CD4-positive, alpha-beta memory T cell (primary cell): ENCODE results near the gene CNOT6L. TPM values are rescaled to one million over a fixed set of nuclear protein-coding genes. Genes with fewer than 3 reads are reported as not detected.

Source experiments
- CTCF ChIA-PET: fragments of 350-600 bp; sonication (Branson Sonifier 250); formaldehyde crosslinking; loops from one replicate; lab custom pipeline; 2021; ENCODE audit warnings: inconsistent platforms; ENCODE audit not compliant: partially characterized antibody; lab: Charles Lee
- POLR2A ChIA-PET: fragments of 350-600 bp; sonication (Branson Sonifier 250); formaldehyde crosslinking; loops from one replicate; lab custom pipeline; 2021; ENCODE audit not compliant: partially characterized antibody; lab: Charles Lee
- DNase-seq, 5 donors: peaks; one replicate each; pipeline versions ENCODE4 v3.0.0 to v3.0.0-alpha.2; 2020 to 2022; ENCODE audit warnings: mixed read lengths in 1 of 5
- H3K27ac ChIP-seq: one replicate; pipeline ENCODE4 v1.7.0; 2013; ENCODE audit warnings: low read depth, low read length
- H3K27me3 ChIP-seq: 2 replicates; pipeline ENCODE4 v1.7.0; 2013; ENCODE audit warnings: mild to moderate bottlenecking, low read length, moderate library complexity; ENCODE audit not compliant: insufficient read depth
- H3K36me3 ChIP-seq: 2 replicates; pipeline ENCODE4 v1.7.0; 2013; ENCODE audit warnings: mild to moderate bottlenecking, low read length, moderate library complexity; ENCODE audit not compliant: insufficient read depth
- H3K4me1 ChIP-seq: 2 replicates; pipeline ENCODE4 v1.7.0; 2013; ENCODE audit warnings: mild to moderate bottlenecking, low read length, moderate library complexity; ENCODE audit not compliant: insufficient read depth
- H3K4me3 ChIP-seq, 2 donors: one replicate each; pipeline ENCODE4 v1.7.0; 2013; ENCODE audit warnings: low read length in 2 of 2, mild to moderate bottlenecking in 1 of 2
- H3K9me3 ChIP-seq, 2 donors: one replicate each; pipeline ENCODE4 v1.7.0; 2013; ENCODE audit warnings: low read length in 2 of 2, control low read depth in 1 of 2; ENCODE audit not compliant: control insufficient read depth in 1 of 2
- H3K27ac Mint-ChIP-seq, 7 donors: one replicate each; pipeline ENCODE4 v1.8.0; 2020 to 2021; ENCODE audit warnings: mixed read lengths in 7 of 7, mild to moderate bottlenecking in 6 of 7, inconsistent platforms in 3 of 7, moderate library complexity in 3 of 7
- H3K27me3 Mint-ChIP-seq, 2 donors: one replicate each; pipeline ENCODE4 v1.8.0; 2020 to 2021; ENCODE audit warnings: mixed read lengths in 2 of 2
- H3K36me3 Mint-ChIP-seq, 2 donors: one replicate each; pipeline ENCODE4 v1.8.0; 2020 to 2021; ENCODE audit warnings: mixed read lengths in 2 of 2, inconsistent platforms in 1 of 2, mild to moderate bottlenecking in 1 of 2
- H3K4me1 Mint-ChIP-seq, 4 donors: one replicate each; pipeline ENCODE4 v1.8.0; 2020 to 2021; ENCODE audit warnings: mixed read lengths in 4 of 4, mild to moderate bottlenecking in 1 of 4
- H3K4me3 Mint-ChIP-seq, 8 donors: one replicate each; pipeline ENCODE4 v1.8.0; 2020 to 2021; ENCODE audit warnings: mixed read lengths in 8 of 8, mild to moderate bottlenecking in 7 of 8, moderate library complexity in 6 of 8, inconsistent platforms in 3 of 8
- H3K9me3 Mint-ChIP-seq, 8 donors: one replicate each; pipeline ENCODE4 v1.8.0; 2020 to 2021; ENCODE audit warnings: mixed read lengths in 8 of 8, mild to moderate bottlenecking in 5 of 8, inconsistent platforms in 3 of 8, moderate library complexity in 1 of 8
- intact Hi-C: fragments of 100-400 bp; cut with micrococcal nuclease; formaldehyde crosslinking; loops from one replicate; pipeline ENCODE4 v1.15.1; 2023
- polyA plus RNA-seq, 2 donors: library from polyadenylated mRNA; unstranded; fragments of 300-500 nt; fragmentation: Illumina TruSeq; gene quantifications; one replicate each; pipeline ENCODE4 v1.2.3, GENCODE V29; 2021
- total RNA-seq, 2 experiments: library from RNA; stranded (reverse); gene quantifications; one replicate each; pipeline ENCODE4 v1.2.3, GENCODE V29; 2021

Gene CNOT6L
- total and polyA plus RNA-seq, 4 experiments from 2014 or later: 34.3 to 225 (median 126) TPM

- peak; percentile 64 to 82 (median 73) for DNase-seq
Measured at GRCh38 chr4:77821775-77822174, 2.6 kb upstream of the CNOT6L start.

GRCh38 chr4:77820649-77821561 is 1.7 kb upstream of the CNOT6L start:
- POLR2A ChIA-PET: interaction anchor here (0.9 to 10.2 kb wide), 36 partner anchors 7 to 745 kb away, joined by 3 to 908 read pairs (median 4); partner anchors contain the start of genes CCNI and MRPL1

More at GRCh38 chr4:77821775-77822174, 2.6 kb upstream of the CNOT6L start:
- intact Hi-C loops: loop anchor here (10.0 kb wide), 1 partner anchor 747 kb away; the partner anchor contains the start of gene CCNI
- H3K36me3 Mint-ChIP-seq: peaks cover 4 to 28% of the 10 kb centered on the region in 2 donors
- peaks cover 29 to 67% (median 45%) of the 10 kb centered on the region in 4 donors for H3K4me1 Mint-ChIP-seq
- Histone ChIP-seq H3K27ac (peak overlapping the region; percentile 98), H3K4me3 (peak overlapping the region in 1 of 2 donors; percentile 80), H3K36me3 (no peaks in the 10 kb centered on the region), H3K27me3 (no peaks in the 10 kb centered on the region), H3K4me1 (peaks cover 62% of the 10 kb centered on the region), H3K9me3 (no peaks in the 10 kb centered on the region)
- peaks cover 0 to 4% of the 10 kb centered on the region in 2 donors for H3K27me3 Mint-ChIP-seq
- peak overlapping the region; percentile 90 to 98 (median 94) for H3K4me3 Mint-ChIP-seq
- CTCF ChIA-PET: interaction anchor here (0.6 to 2.6 kb wide), 3 partner anchors 31 to 40 kb away, joined by 3 to 43 read pairs (median 15); partner anchors contain the start of gene MRPL1
- peaks cover 0 to 12% (median 0%) of the 10 kb centered on the region in 8 donors for H3K9me3 Mint-ChIP-seq
- POLR2A ChIA-PET: interaction anchor here (1.3 to 10.2 kb wide), 5 partner anchors 10 to 38 kb away, joined by 4 to 908 read pairs (median 83); partner anchors contain the start of gene MRPL1
- H3K27ac Mint-ChIP-seq: peak overlapping the region; percentile 94 to 100 (median 99)

GRCh38 chr4:77819843-77820648 is 878 bp upstream of the CNOT6L start:
- Mint-ChIP-seq H3K36me3 (peaks cover 4 to 32% of the 10 kb centered on the region in 2 donors), H3K4me1 (peaks cover 34 to 66% (median 46%) of the 10 kb centered on the region in 4 donors), H3K27me3 (peaks cover 0 to 4% of the 10 kb centered on the region in 2 donors), H3K27ac (peak overlapping the region; percentile 94 to 100 (median 99)), H3K9me3 (peaks cover 0 to 12% (median 0%) of the 10 kb centered on the region in 8 donors), H3K4me3 (peak overlapping the region; percentile 90 to 98 (median 94))
- POLR2A ChIA-PET: interaction anchor here (0.6 to 10.2 kb wide), 36 partner anchors 8 to 744 kb away, joined by 3 to 908 read pairs (median 4); partner anchors contain the start of genes CCNI and MRPL1
- Histone ChIP-seq H3K4me3 (peak overlapping the region; percentile 80 to 86), H3K36me3 (no peaks in the 10 kb centered on the region), H3K9me3 (no peaks in the 10 kb centered on the region), H3K27me3 (no peaks in the 10 kb centered on the region), H3K4me1 (peaks cover 62% of the 10 kb centered on the region), H3K27ac (peak overlapping the region; percentile 98)
- CTCF ChIA-PET: interaction anchor here (1.1 to 2.6 kb wide), 6 partner anchors 10 to 42 kb away, joined by 3 to 43 read pairs (median 16); partner anchors contain the start of gene MRPL1
- intact Hi-C loops: loop anchor here (1.0 to 10.0 kb wide), 5 partner anchors 34 to 745 kb away; partner anchors contain the start of genes CCNI and MRPL1
- peak; percentile 96 to 97 (median 97) for DNase-seq

More at GRCh38 chr4:77820649-77821561, 1.7 kb upstream of the CNOT6L start:
- Histone ChIP-seq H3K4me3 (peak overlapping the region; percentile 80 to 86), H3K27ac (peak overlapping the region; percentile 98), H3K4me1 (peaks cover 62% of the 10 kb centered on the region), H3K27me3 (no peaks in the 10 kb centered on the region), H3K36me3 (no peaks in the 10 kb centered on the region), H3K9me3 (no peaks in the 10 kb centered on the region)
- CTCF ChIA-PET: interaction anchor here (1.1 to 2.6 kb wide), 6 partner anchors 11 to 41 kb away, joined by 3 to 43 read pairs (median 16); partner anchors contain the start of gene MRPL1
- Mint-ChIP-seq H3K4me1 (peaks cover 32 to 65% (median 44%) of the 10 kb centered on the region in 4 donors), H3K4me3 (peak overlapping the region; percentile 90 to 98 (median 94)), H3K9me3 (peaks cover 0 to 12% (median 0%) of the 10 kb centered on the region in 8 donors), H3K36me3 (peaks cover 4 to 28% of the 10 kb centered on the region in 2 donors), H3K27me3 (peaks cover 0 to 4% of the 10 kb centered on the region in 2 donors), H3K27ac (peak overlapping the region; percentile 94 to 100 (median 99))
- peak in 2 of 5 donors; percentile 24 to 69 for DNase-seq
- intact Hi-C loops: loop anchor here (1.0 to 10.0 kb wide), 3 partner anchors 33 to 746 kb away; partner anchors contain the start of genes CCNI and MRPL1

GRCh38 chr4:77819404-77819842 is 255 bp upstream of the CNOT6L start:
- Histone ChIP-seq H3K27ac (peak overlapping the region; percentile 98), H3K36me3 (no peaks in the 10 kb centered on the region), H3K4me1 (peaks cover 64% of the 10 kb centered on the region), H3K4me3 (peak overlapping the region; percentile 81 to 87), H3K27me3 (no peaks in the 10 kb centered on the region), H3K9me3 (no peaks in the 10 kb centered on the region)
- peaks cover 0 to 4% of the 10 kb centered on the region in 2 donors for H3K27me3 Mint-ChIP-seq
- peak overlapping the region; percentile 99 to 100 (median 100) for H3K4me3 Mint-ChIP-seq
- intact Hi-C loops: loop anchor here (5.0 kb wide), 2 partner anchors 37 to 82 kb away; no protein-coding TSS in a partner anchor
- H3K4me1 Mint-ChIP-seq: peaks cover 36 to 67% (median 47%) of the 10 kb centered on the region in 4 donors
- POLR2A ChIA-PET: interaction anchor here (0.6 to 10.2 kb wide), 29 partner anchors 9 to 744 kb away, joined by 3 to 908 read pairs (median 5); partner anchors contain the start of genes CCNI and MRPL1
- peak overlapping the region; percentile 96 to 100 (median 99) for H3K27ac Mint-ChIP-seq
- CTCF ChIA-PET: interaction anchor here (1.5 to 3.3 kb wide), 6 partner anchors 34 to 43 kb away, joined by 15 to 43 read pairs (median 20); partner anchors contain the start of gene MRPL1
- peaks cover 0 to 12% (median 0%) of the 10 kb centered on the region in 8 donors for H3K9me3 Mint-ChIP-seq
- peaks cover 4 to 35% of the 10 kb centered on the region in 2 donors for H3K36me3 Mint-ChIP-seq
- DNase-seq: peak in 2 of 5 donors; percentile 88 to 89

GRCh38 chr4:77818073-77818601 is 1.0 kb downstream of the CNOT6L start:
- CTCF ChIA-PET: interaction anchor here (0.7 to 3.3 kb wide), 18 partner anchors 9 to 110 kb away, joined by 3 to 39 read pairs (median 4); partner anchors contain the start of gene MRPL1
- H3K27ac Mint-ChIP-seq: peak overlapping the region; percentile 96 to 99 (median 98)
- peaks cover 46 to 80% (median 58%) of the 10 kb centered on the region in 4 donors for H3K4me1 Mint-ChIP-seq
- H3K4me3 Mint-ChIP-seq: peak overlapping the region; percentile 96 to 100 (median 99)
- H3K36me3 Mint-ChIP-seq: peaks cover 4 to 41% of the 10 kb centered on the region in 2 donors
- POLR2A ChIA-PET: interaction anchor here (0.8 to 10.2 kb wide), 19 partner anchors 9 to 1878 kb away, joined by 3 to 908 read pairs (median 4); partner anchors contain the start of genes MRPL1 and NAAA
- peaks cover 0 to 4% of the 10 kb centered on the region in 2 donors for H3K27me3 Mint-ChIP-seq
- Histone ChIP-seq H3K27ac (peak overlapping the region; percentile 98), H3K9me3 (no peaks in the 10 kb centered on the region), H3K4me1 (peaks cover 69% of the 10 kb centered on the region), H3K36me3 (no peaks in the 10 kb centered on the region), H3K27me3 (no peaks in the 10 kb centered on the region), H3K4me3 (peak overlapping the region; percentile 66 to 81)
- H3K9me3 Mint-ChIP-seq: peaks cover 0 to 12% (median 0%) of the 10 kb centered on the region in 8 donors
- DNase-seq: peak; percentile 42 to 66 (median 49)
- intact Hi-C loops: loop anchor here (1.0 to 5.0 kb wide), 3 partner anchors 8 to 81 kb away; no protein-coding TSS in a partner anchor
